BLaER1 (cell line): Measurements from ENCODE around the gene CFAP58.

Experiments used
- H3K27ac ChIP-seq: shearing (Covaris generic); formaldehyde crosslinking; 2 replicates; pipeline ENCODE4 v1.8.1; 2022
- H3K27me3 ChIP-seq: shearing (Covaris generic); formaldehyde crosslinking; 2 replicates; pipeline ENCODE4 v1.8.1; 2022
- H3K36me3 ChIP-seq: shearing (Covaris generic); formaldehyde crosslinking; 2 replicates; pipeline ENCODE4 v1.8.1; 2022
- H3K4me1 ChIP-seq: shearing (Covaris generic); formaldehyde crosslinking; 2 replicates; pipeline ENCODE4 v1.8.1; 2022
- H3K4me2 ChIP-seq: shearing (Covaris generic); formaldehyde crosslinking; 2 replicates; pipeline ENCODE4 v1.8.1; 2022
- H3K4me3 ChIP-seq: shearing (Covaris generic); formaldehyde crosslinking; 2 replicates; pipeline ENCODE4 v1.8.1; 2022
- H3K9ac ChIP-seq: shearing (Covaris generic); formaldehyde crosslinking; 2 replicates; pipeline ENCODE4 v1.8.1; 2022
- H3K9me3 ChIP-seq: shearing (Covaris generic); formaldehyde crosslinking; 2 replicates; pipeline ENCODE4 v1.8.1; 2022
- H4K20me1 ChIP-seq: shearing (Covaris generic); formaldehyde crosslinking; 2 replicates; pipeline ENCODE4 v1.8.1; 2022
- Cebpa-rat ChIP-seq: shearing (Covaris generic); IDR thresholded peaks from 2 replicates; pipeline ENCODE4 v1.8.1; 2022

The CFAP58 gene

DNA sequence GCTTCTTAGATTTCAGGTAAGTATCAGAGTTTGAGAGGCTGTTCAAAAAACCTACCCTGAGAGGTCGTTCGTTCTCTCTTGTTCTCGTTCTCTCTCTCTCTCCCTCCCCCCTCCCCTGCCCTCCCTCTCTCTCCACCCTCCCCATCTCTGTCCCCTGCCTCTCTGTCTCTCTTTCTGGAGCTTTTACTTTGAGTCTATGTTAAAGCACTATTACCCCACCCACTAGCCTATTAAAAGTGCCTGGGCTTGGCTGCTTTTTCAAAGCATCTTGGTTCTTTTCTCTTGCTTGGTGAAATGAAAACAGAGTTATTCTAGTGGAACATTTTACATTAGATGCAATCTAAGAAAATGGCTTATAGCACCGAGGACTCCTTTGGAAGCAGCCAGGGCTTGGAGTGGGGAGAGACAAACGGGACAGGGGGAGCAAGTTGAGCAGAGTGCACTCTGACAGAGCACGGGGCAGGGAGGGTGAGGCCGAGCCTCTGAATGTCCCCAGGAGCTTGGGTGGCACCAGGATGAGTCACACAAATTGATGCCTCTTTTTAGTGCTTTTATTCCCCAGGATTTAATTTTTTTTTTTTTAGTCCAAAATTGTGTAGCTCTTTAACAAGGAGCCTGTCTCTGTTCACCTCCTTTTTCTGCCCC, 134.3 kb downstream of the CFAP58 start:
- Histone ChIP-seq H3K9ac (no peak overlapping the region), H4K20me1 (no peaks in the 10 kb centered on the region), H3K27ac (no peak overlapping the region), H3K27me3 (no peaks in the 10 kb centered on the region), H3K9me3 (no peaks in the 10 kb centered on the region), H3K4me2 (no peak overlapping the region), H3K4me1 (no peaks in the 10 kb centered on the region), H3K4me3 (no peak overlapping the region), H3K36me3 (no peaks in the 10 kb centered on the region)
- no peak for TF ChIP-seq Cebpa-rat

DNA sequence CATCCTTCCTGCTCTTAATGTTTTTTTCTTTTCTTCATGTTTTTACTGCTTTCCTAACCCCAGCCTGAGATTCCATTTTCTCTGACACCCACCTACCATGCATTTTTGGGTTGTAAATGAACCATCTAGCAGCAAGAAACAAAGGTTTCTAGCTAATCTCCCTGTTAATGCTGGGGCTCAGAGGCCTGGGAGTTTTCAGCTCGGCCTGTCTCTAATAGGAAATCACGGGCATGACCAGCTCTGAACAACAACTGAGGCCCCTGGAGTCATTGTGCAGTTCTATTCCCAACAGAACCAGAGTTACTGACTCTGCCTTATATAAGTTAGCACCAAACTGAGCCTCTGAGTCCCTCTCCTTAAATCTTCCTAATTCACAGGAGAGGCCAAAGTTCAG, 134.8 kb downstream of the CFAP58 start:
- Histone ChIP-seq H3K36me3 (no peaks in the 10 kb centered on the region), H3K9ac (no peak overlapping the region), H3K27me3 (no peaks in the 10 kb centered on the region), H4K20me1 (no peaks in the 10 kb centered on the region), H3K4me1 (no peaks in the 10 kb centered on the region), H3K4me2 (no peak overlapping the region), H3K27ac (no peak overlapping the region), H3K4me3 (no peak overlapping the region), H3K9me3 (no peaks in the 10 kb centered on the region)
- no peak for TF ChIP-seq Cebpa-rat

DNA sequence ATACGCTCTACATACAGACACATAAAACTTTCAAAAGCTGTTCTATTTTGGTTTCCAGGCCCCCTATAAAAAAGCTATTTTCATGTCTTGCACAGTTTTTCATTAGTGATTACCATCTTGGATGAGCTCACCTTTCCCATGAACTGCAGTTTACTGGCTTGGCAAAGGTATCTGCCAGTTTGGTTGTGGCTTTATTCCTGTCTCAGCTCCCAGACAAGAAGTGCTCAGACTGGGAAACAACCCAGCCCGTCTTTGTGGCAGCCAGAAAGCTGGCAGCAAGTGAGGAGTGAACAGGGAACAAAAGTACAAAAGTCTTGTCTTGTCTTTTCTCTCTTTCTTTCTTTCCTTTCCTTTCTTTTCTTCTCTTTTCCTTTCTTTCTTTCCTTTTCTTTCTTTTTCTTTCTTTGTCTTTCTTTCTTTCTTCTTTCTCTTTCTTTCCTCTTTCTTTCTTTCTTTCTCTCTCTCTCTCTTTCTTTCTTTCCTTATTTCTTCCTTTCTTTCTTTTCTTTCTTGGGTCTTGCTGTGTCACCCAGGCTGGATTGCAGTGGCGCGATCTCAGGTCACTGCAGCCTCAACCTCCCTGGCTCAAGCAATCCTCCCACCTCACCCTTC, 138.8 kb downstream of the CFAP58 start:
- no peak overlapping the region for H3K4me2 ChIP-seq
- H4K20me1 ChIP-seq, result no peaks in the 10 kb centered on the region
- no peak overlapping the region for H3K4me3 ChIP-seq
- H3K9ac ChIP-seq, result no peak overlapping the region
- H3K27ac ChIP-seq, result no peak overlapping the region
- no peaks in the 10 kb centered on the region for H3K9me3 ChIP-seq
- no peaks in the 10 kb centered on the region for H3K36me3 ChIP-seq
- no peaks in the 10 kb centered on the region for H3K4me1 ChIP-seq
- TF ChIP-seq Cebpa-rat, result no peak
- no peaks in the 10 kb centered on the region for H3K27me3 ChIP-seq

DNA sequence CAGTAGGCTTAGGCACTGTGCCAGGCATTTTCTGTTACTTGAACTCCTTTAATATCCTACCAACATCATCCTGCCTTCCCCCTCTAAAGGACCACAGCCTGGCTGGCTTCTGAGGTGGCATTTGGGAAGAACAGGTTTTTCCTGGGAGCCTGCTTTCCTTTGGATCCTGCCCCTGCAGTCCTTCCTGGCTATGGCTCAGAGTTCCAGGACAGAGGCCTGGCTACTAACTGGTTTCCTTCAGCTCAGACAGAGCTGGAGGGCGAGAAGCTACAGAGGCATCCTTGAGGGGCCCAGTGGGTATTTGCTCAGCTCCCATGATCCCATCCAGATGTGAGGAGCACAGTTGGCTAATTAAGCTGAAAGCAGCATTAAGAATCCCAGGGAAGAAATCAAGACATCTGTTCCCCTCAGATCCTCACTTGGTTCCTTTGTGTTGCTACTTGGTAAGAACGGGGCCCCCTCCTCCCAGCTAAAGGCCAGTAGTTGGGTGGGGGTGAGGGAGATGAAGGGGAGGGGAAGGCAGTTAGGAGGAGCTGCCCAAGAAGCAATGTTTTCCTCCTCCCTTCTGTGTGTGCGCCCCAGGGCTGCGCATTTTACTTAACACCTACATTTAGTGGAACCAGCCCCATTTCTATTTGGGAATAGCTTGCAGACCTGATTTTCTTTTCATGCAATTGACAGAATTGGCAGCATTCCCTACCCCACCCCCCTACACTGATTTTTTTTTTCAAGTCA, 144.9 kb downstream of the CFAP58 start:
- Histone ChIP-seq H3K27me3 (no peaks in the 10 kb centered on the region), H3K27ac (no peak overlapping the region), H3K9ac (no peak overlapping the region), H3K4me3 (no peak overlapping the region), H3K36me3 (no peaks in the 10 kb centered on the region), H4K20me1 (no peaks in the 10 kb centered on the region), H3K9me3 (no peaks in the 10 kb centered on the region), H3K4me2 (no peak overlapping the region), H3K4me1 (0 out of 2 replicates have a peak, but pooled peaks cover 5% of the 10 kb centered on the region)
- no peak for TF ChIP-seq Cebpa-rat

DNA sequence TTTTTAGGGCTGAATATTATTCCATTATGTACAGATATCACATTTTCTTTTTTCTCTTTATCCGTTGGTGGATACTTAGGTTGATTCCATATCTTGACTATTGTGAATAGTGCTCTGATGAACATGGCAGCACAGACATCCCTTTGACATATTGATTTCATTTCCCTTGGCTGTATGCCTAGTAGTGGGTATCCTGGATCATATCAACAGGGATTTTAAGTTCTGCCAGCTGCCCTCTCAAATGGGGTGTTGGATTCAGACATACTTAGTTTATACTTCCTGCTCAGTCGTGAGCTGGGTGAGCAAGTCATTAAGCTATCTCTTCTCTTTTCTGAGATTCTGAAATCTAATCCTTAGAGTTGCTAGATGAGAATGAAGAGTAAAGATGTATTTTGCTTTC, 147.8 kb downstream of the CFAP58 start:
- no peaks in the 10 kb centered on the region for H4K20me1 ChIP-seq
- TF ChIP-seq Cebpa-rat, result no peak

DNA sequence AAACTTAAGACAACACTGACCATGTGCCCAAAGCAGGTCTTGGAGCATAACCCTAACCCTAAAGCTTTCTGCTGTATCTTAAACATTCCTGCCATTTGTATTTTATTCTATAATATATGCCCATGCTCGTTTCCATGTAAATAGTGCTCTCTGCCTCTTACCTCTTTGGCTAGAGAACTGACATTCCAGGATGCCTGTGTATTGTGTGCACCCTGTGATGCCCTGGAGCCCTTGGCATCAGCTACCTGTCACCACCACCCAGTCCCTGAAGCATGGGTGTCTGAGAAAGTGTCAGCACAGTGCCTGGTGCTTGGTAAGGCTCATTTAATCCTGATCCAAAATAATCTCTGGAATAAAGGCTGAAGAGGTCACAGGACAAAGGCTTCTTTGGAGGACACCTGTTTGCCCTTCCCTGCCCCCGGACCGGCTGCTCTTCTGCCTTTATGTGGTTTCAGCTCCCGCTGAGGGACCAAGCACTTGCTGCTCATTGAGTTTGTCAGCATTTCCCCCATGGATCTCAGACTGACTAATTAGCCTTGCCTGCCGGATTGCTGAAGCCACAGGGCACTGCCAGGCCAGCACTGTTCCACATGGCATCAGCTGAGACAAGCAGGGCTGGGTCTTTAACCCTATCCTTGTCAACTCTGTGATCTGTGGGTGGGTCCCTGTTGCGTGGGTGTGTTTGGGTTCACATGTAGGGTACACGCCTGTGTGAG, 148.4 kb downstream of the CFAP58 start:
- Histone ChIP-seq H3K27me3 (no peaks in the 10 kb centered on the region), H3K9me3 (no peaks in the 10 kb centered on the region), H3K4me1 (0 out of 2 replicates have a peak, but pooled peaks cover 5% of the 10 kb centered on the region)

More for the DNA sequence above, 147.8 kb downstream of the CFAP58 start:
- Histone ChIP-seq H3K4me3 (no peak overlapping the region), H3K36me3 (no peaks in the 10 kb centered on the region), H3K4me1 (0 out of 2 replicates have a peak, but pooled peaks cover 5% of the 10 kb centered on the region), H3K9me3 (no peaks in the 10 kb centered on the region), H3K27me3 (no peaks in the 10 kb centered on the region), H3K27ac (no peak overlapping the region), H3K4me2 (no peak overlapping the region), H3K9ac (no peak overlapping the region)

DNA sequence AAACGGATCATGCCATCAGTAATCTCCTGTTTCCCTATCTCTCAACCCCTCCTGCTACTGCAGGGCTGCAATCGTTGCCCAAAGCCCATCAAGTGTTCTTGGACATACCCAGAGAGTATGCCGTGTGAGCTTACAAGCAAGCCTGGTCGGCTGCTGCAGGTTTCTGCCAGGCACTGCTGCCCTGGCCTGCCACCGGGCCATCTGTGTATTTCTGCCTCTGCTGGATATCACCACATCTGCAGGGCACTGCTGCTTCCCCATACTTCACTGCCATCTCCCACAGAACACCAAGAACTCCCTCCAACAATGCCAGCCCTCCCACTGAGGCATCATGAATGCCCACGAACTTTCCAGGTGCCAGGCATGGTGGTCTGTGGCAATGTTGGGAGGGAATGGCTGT, 149.3 kb downstream of the CFAP58 start:
- Histone ChIP-seq H3K4me1 (0 out of 2 replicates have a peak, but pooled peaks cover 5% of the 10 kb centered on the region), H3K4me3 (no peak overlapping the region), H3K4me2 (no peak overlapping the region), H3K36me3 (no peaks in the 10 kb centered on the region), H3K9me3 (no peaks in the 10 kb centered on the region), H3K27me3 (no peaks in the 10 kb centered on the region), H3K27ac (no peak overlapping the region), H3K9ac (no peak overlapping the region), H4K20me1 (no peaks in the 10 kb centered on the region)
- no peak for TF ChIP-seq Cebpa-rat

More for the DNA sequence above, 148.4 kb downstream of the CFAP58 start:
- no peak for TF ChIP-seq Cebpa-rat
- Histone ChIP-seq H3K27ac (no peak overlapping the region), H3K4me3 (no peak overlapping the region), H3K36me3 (no peaks in the 10 kb centered on the region), H3K9ac (no peak overlapping the region), H3K4me2 (peak overlapping the region; percentile 13; the same call in 1 of the 2 replicates), H4K20me1 (no peaks in the 10 kb centered on the region)
